Fibroblast of lung (primary cell): ENCODE results near the gene PLEKHM2. TPM values are rescaled to one million over a fixed set of nuclear protein-coding genes. Genes with fewer than 3 reads are reported as not detected.

Experiments used
- DNase-seq, 2 donors: peaks; one replicate each; pipeline versions ENCODE4 v3.0.0 to v3.0.0-alpha.2; 2010; ENCODE audit warnings: low read depth in 2 of 2
- H2AFZ ChIP-seq: 2 replicates; pipeline ENCODE4 v1.5.1; 2012; ENCODE audit warnings: low read length, control low read depth, inconsistent platforms
- H3K27ac ChIP-seq: 2 replicates; pipeline ENCODE4 v1.5.1; 2011; ENCODE audit warnings: low read length, control low read depth; ENCODE audit not compliant: insufficient read depth
- H3K27me3 ChIP-seq: 2 replicates; pipeline ENCODE4 v1.5.1; 2011; ENCODE audit warnings: mild to moderate bottlenecking, low read length; ENCODE audit not compliant: control insufficient read depth, insufficient read depth
- H3K36me3 ChIP-seq: 2 replicates; pipeline ENCODE4 v1.5.1; 2011; ENCODE audit warnings: low read length; ENCODE audit not compliant: control insufficient read depth, insufficient read depth
- H3K4me1 ChIP-seq: 2 replicates; pipeline ENCODE4 v1.5.1; 2011; ENCODE audit warnings: low read length; ENCODE audit not compliant: control insufficient read depth, insufficient read depth; ENCODE audit errors: extremely low read depth
- H3K4me2 ChIP-seq: 2 replicates; pipeline ENCODE4 v1.5.1; 2011; ENCODE audit warnings: low read length, control low read depth; ENCODE audit not compliant: insufficient read depth; ENCODE audit errors: extremely low read depth
- H3K4me3 ChIP-seq, 4 experiments: fragments of 200-600 bp in 1 of 4; sonication (generic) in 1 of 4; replicated peaks in 1 of 4; 2 replicates each; pipeline ENCODE4 v1.5.1; 2011 to 2016; ENCODE audit warnings: low read length in 4 of 4, low read depth in 3 of 4, mild to moderate bottlenecking in 3 of 4, control low read depth in 2 of 4, inconsistent platforms in 1 of 4, mixed read lengths in 1 of 4; ENCODE audit not compliant: insufficient read depth in 1 of 4; ENCODE audit errors: control extremely low read depth in 1 of 4
- H3K79me2 ChIP-seq: 2 replicates; pipeline ENCODE4 v1.5.1; 2012; ENCODE audit warnings: mild to moderate bottlenecking, low read length, inconsistent platforms; ENCODE audit not compliant: control insufficient read depth, insufficient read depth
- H3K9ac ChIP-seq: 2 replicates; pipeline ENCODE4 v1.5.1; 2011; ENCODE audit warnings: mild to moderate bottlenecking, low read length, control low read depth; ENCODE audit not compliant: insufficient read depth
- H3K9me3 ChIP-seq: 2 replicates; pipeline ENCODE4 v1.5.1; 2012; ENCODE audit warnings: low read depth, low read length; ENCODE audit not compliant: control insufficient read depth, insufficient read depth
- H4K20me1 ChIP-seq: 2 replicates; pipeline ENCODE4 v1.5.1; 2011; ENCODE audit warnings: low read length; ENCODE audit not compliant: control insufficient read depth, insufficient read depth; ENCODE audit errors: extremely low read depth
- CTCF ChIP-seq, 2 donors: IDR thresholded peaks in 1 of 2; conservative IDR thresholded peaks in 1 of 2; 1 replicate in 1 of 2; 2 replicates in 1 of 2; pipeline ENCODE4 v1.5.1; 2011 to 2012; ENCODE audit warnings: low read length in 2 of 2, control low read depth in 1 of 2, inconsistent platforms in 1 of 2, low read depth in 1 of 2, mild to moderate bottlenecking in 1 of 2
- EZH2 ChIP-seq: IDR thresholded peaks from 2 replicates; pipeline ENCODE4 v1.5.1; 2012; ENCODE audit warnings: low read length, control low read depth, mild to moderate bottlenecking; ENCODE audit errors: missing control alignments
- polyA plus RNA-seq, 2 donors: library from polyadenylated mRNA; depleted of rRNA in 1 of 2; stranded (reverse) in 1 of 2; unstranded in 1 of 2; fragments of >200 nt; gene quantifications; 2 replicates each; pipeline ENCODE4 v1.2.1, GENCODE V29; 2011 to 2012; ENCODE audit warnings: missing spikeins in 1 of 2
- total RNA-seq: library from RNA; depleted of rRNA; stranded (reverse); fragments of >200 nt; gene quantifications from 2 replicates; pipeline ENCODE4 v1.2.1, GENCODE V29; 2014

Gene PLEKHM2
- total and polyA plus RNA-seq, 2 donors (not counting 1 experiment from before 2014, with no cell fraction given) = 27.3 to 94.6 TPM

- Histone ChIP-seq H3K27me3 (no peaks in the 10 kb centered on the region), H3K36me3 (no peaks in the 10 kb centered on the region), H3K4me3 (no peak overlapping the region), H3K27ac (no peak overlapping the region), H3K4me2 (no peak overlapping the region), H3K9me3 (no peaks in the 10 kb centered on the region), H2AFZ (no peak overlapping the region), H3K79me2 (no peaks in the 10 kb centered on the region), H3K9ac (no peak overlapping the region), H4K20me1 (no peaks in the 10 kb centered on the region), H3K4me1 (no peaks in the 10 kb centered on the region)
- no peak for DNase-seq
- TF ChIP-seq CTCF (conservative IDR thresholded peaks at IDR 0.05 in 1 of 2, IDR thresholded peaks at IDR 0.05 in 1 of 2; ENCODE audit: low read depth in 1 of 2, low read length in 2 of 2) = no peak
- TF ChIP-seq EZH2 = no peak
Measured at GRCh38 chr1:15751717-15752116, 67.6 kb downstream of the PLEKHM2 start.

- Histone ChIP-seq H3K9ac (no peak overlapping the region), H2AFZ (no peak overlapping the region), H3K27ac (no peak overlapping the region), H3K27me3 (no peaks in the 10 kb centered on the region), H3K4me3 (no peak overlapping the region), H3K79me2 (no peaks in the 10 kb centered on the region), H3K36me3 (no peaks in the 10 kb centered on the region), H3K4me2 (no peak overlapping the region), H4K20me1 (no peaks in the 10 kb centered on the region), H3K4me1 (peaks cover 7% of the 10 kb centered on the region), H3K9me3 (no peaks in the 10 kb centered on the region)
- no peak for DNase-seq
- TF ChIP-seq EZH2 (no peak), CTCF (conservative IDR thresholded peaks at IDR 0.05 in 1 of 2, IDR thresholded peaks at IDR 0.05 in 1 of 2; ENCODE audit: low read depth in 1 of 2, low read length in 2 of 2) (no peak)
Measured at GRCh38 chr1:15753776-15754175, 69.7 kb downstream of the PLEKHM2 start.

- Histone ChIP-seq H3K4me3 (no peak overlapping the region), H3K27me3 (no peaks in the 10 kb centered on the region), H2AFZ (no peak overlapping the region), H4K20me1 (no peaks in the 10 kb centered on the region), H3K4me2 (no peak overlapping the region), H3K9me3 (no peaks in the 10 kb centered on the region), H3K36me3 (no peaks in the 10 kb centered on the region), H3K27ac (no peak overlapping the region), H3K79me2 (no peaks in the 10 kb centered on the region), H3K9ac (no peak overlapping the region), H3K4me1 (peaks cover 9% of the 10 kb centered on the region)
- TF ChIP-seq EZH2 = no peak
- TF ChIP-seq CTCF (conservative IDR thresholded peaks at IDR 0.05 in 1 of 2, IDR thresholded peaks at IDR 0.05 in 1 of 2; ENCODE audit: low read depth in 1 of 2, low read length in 2 of 2) = no peak
- DNase-seq = no peak
Measured at GRCh38 chr1:15755021-15755645, 71.0 kb downstream of the PLEKHM2 start.
